ENCODE results near the gene YOD1.

YOD1 gene

GRCh38 chr1:207024202-207025145, 26.5 kb downstream of the YOD1 start:
- DNase-seq, result no peak

- no peak for DNase-seq
These were observed 27.9 kb downstream of the YOD1 start for GRCh38 chr1:207022996-207023679.

- DNase-seq, result no peak
These were observed 29.0 kb downstream of the YOD1 start for GRCh38 chr1:207021876-207022596.

- DNase-seq, result no peak
These were observed 29.7 kb downstream of the YOD1 start for GRCh38 chr1:207021139-207021861.

- DNase-seq, result no peak
These were observed 30.3 kb downstream of the YOD1 start for GRCh38 chr1:207020709-207021107.

- no peak for DNase-seq
These were observed 30.8 kb downstream of the YOD1 start for GRCh38 chr1:207020065-207020708.

- DNase-seq, result no peak
These were observed 31.3 kb downstream of the YOD1 start for GRCh38 chr1:207019661-207020060.

GRCh38 chr1:207019161-207019560, 31.8 kb downstream of the YOD1 start:
- DNase-seq, result no peak

- no peak for DNase-seq
These were observed 32.3 kb downstream of the YOD1 start for GRCh38 chr1:207018707-207019106.

GRCh38 chr1:207017615-207018559, 33.1 kb downstream of the YOD1 start:
- peak; percentile 33 to 75 for DNase-seq

GRCh38 chr1:207015791-207016190, 35.2 kb downstream of the YOD1 start:
- DNase-seq, result no peak

GRCh38 chr1:207014728-207015127, 36.3 kb downstream of the YOD1 start:
- DNase-seq, result no peak

- DNase-seq, result no peak
These were observed 37.5 kb downstream of the YOD1 start for GRCh38 chr1:207013321-207014085.

- no peak for DNase-seq
These were observed 40.3 kb downstream of the YOD1 start for GRCh38 chr1:207010726-207011125.

GRCh38 chr1:207009945-207010344, 41.1 kb downstream of the YOD1 start:
- no peak for DNase-seq

- no peak for DNase-seq
These were observed 41.7 kb downstream of the YOD1 start for GRCh38 chr1:207009182-207009850.

- no peak for DNase-seq
These were observed 43.5 kb downstream of the YOD1 start for GRCh38 chr1:207007352-207008033.

- DNase-seq, result no peak
These were observed 44.1 kb downstream of the YOD1 start for GRCh38 chr1:207006914-207007313.

- no peak for DNase-seq
These were observed 44.9 kb downstream of the YOD1 start for GRCh38 chr1:207006083-207006482.
